Ectodermal cell (in vitro differentiated cells): Measurements from ENCODE around the gene MYO1E.

Source experiments
- H3K27ac ChIP-seq: 2 replicates; pipeline ENCODE4 v1.7.0; 2013; ENCODE audit warnings: mild to moderate bottlenecking, low read depth, low read length; ENCODE audit not compliant: insufficient read depth, poor library complexity, severe bottlenecking
- H3K27me3 ChIP-seq: 2 replicates; pipeline ENCODE4 v1.7.0; 2013; ENCODE audit warnings: mild to moderate bottlenecking, low read length; ENCODE audit not compliant: insufficient read depth, control insufficient read depth, poor library complexity, severe bottlenecking
- H3K36me3 ChIP-seq: one replicate; pipeline ENCODE4 v1.7.0; 2013; ENCODE audit warnings: low read length; ENCODE audit not compliant: control insufficient read depth, insufficient read depth
- H3K4me1 ChIP-seq: one replicate; pipeline ENCODE4 v1.7.0; 2013; ENCODE audit warnings: low read length; ENCODE audit not compliant: control insufficient read depth, insufficient read depth
- H3K4me3 ChIP-seq: 2 replicates; pipeline ENCODE4 v1.7.0; 2013; ENCODE audit warnings: low read depth, low read length, control low read depth; ENCODE audit not compliant: insufficient read depth
- H3K9me3 ChIP-seq: 2 replicates; pipeline ENCODE4 v1.7.0; 2013; ENCODE audit warnings: mild to moderate bottlenecking, low read length, moderate library complexity; ENCODE audit not compliant: control insufficient read depth
- WGBS, 2 experiments: methylation state at CpG; one replicate each; pipeline ENCODE4 v1.1.7; 2013; ENCODE audit warnings: missing lambda C conversion rate in 2 of 2; 5-methylcytosine and 5-hydroxymethylcytosine counted together

Gene MYO1E

DNA sequence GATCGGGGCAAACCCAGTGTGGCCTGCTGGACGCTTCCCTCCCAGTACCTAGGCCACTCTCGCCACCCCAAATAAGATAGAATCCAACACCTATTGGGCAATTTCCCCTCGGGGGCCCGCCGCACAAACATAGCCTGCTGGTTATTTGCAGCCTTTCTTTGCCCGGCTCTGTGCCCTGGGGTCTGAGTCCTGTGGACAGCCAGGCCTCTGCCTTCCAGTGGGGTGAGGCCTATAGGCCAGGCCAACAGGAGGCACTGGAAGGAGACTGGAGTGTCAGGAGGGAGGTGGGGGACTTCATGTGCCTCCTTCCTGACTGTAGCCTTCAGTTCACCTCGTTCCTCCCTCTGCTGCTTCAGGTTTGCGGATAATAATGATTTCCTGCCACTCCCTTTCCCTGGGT lies 213.5 kb downstream of the MYO1E start:
- Histone ChIP-seq H3K27ac (no peak overlapping the region), H3K4me3 (no peak overlapping the region), H3K27me3 (no peaks in the 10 kb centered on the region), H3K36me3 (no peaks in the 10 kb centered on the region), H3K4me1 (no peaks in the 10 kb centered on the region), H3K9me3 (no peaks in the 10 kb centered on the region)
- 91 to 95% methylated on average over 9 of the region's 9 CpGs for WGBS, 2 experiments

DNA sequence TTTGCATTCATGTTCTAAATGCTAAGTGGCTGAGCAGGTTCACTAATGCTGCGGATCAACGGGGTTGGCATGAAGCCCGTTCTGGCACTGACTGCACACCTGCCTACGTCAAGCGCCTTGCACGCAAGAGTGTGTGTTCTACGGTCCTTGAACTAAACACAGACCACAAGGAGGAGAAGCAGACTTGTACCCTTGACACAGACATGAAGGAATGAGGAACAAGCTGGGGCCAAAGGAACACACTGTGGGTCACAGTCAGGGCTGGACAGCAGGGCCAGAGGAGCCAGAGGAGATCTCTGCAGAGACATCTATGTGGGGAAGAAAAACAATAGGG lies 214.0 kb downstream of the MYO1E start:
- Histone ChIP-seq H3K9me3 (no peaks in the 10 kb centered on the region), H3K27ac (no peak overlapping the region), H3K36me3 (no peaks in the 10 kb centered on the region), H3K27me3 (no peaks in the 10 kb centered on the region), H3K4me3 (no peak overlapping the region), H3K4me1 (no peaks in the 10 kb centered on the region)
- WGBS, 2 experiments: 97% methylated on average over 7 of the region's 7 CpGs

DNA sequence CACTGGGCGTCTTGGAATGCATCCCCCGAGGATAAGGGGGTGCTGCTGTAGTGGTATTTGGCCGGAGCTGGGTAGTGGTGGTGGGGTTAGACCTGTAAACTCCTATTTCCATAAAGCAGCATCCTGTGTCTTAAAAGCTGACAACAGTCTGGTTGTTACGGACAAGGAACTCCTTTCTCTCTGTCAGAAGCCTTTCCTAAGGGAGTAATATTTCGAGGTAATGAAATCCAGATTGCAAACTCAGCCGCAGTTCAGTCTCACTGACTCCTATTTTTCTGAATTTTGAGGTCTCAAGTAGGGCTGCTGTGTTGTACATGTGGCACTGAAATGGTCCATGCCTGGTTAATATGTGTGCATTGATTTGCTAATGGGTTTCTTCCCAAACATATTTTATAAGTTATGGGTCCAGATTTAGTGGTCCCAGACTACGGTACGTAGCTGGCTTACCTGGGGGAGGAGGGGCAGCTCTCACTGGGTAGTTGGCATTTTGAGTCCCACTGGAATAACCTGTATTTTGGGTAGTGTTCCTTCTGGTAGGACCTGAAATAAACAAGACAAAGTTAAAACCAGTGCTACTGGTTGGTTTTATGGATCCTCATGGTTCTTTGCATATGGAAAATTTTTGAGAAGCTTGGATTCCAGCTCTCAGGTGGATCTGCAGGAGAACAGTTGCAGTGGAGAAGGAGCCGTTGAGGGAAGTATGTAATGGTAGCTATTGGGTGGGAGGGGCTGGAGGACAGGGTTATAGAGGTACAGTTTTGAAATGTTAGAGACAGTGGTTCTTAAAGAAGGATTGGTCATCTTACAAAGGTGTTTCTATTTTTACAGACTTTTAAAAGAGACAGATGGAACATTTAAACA lies 214.6 kb downstream of the MYO1E start:
- no peak overlapping the region for H3K27ac ChIP-seq

DNA sequence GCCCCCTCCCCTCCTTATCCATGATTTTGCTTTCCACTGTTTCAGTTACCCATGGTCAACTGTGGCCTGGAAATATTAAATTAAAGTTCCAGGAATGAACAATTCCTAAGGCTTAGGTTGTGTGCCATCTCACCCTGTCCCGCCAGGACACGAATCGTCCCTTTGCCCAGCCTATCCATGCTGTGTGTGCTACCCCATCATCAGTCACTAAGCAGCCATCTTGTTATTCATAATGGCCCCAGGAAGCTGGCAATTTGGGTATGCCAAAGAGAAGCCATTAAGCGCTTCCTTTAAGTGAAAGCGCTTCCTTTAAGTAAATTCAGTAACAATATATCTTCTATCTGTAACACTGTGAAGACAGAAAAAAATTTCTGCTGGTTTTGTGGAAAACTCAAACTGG lies 215.3 kb downstream of the MYO1E start:
- Histone ChIP-seq H3K9me3 (no peaks in the 10 kb centered on the region), H3K36me3 (no peaks in the 10 kb centered on the region), H3K4me3 (no peak overlapping the region), H3K4me1 (no peaks in the 10 kb centered on the region), H3K27ac (no peak overlapping the region), H3K27me3 (no peaks in the 10 kb centered on the region)
- WGBS, 2 experiments: 91 to 95% methylated on average over 3 to 5 of the region's 5 CpGs

More for the DNA sequence above, 214.6 kb downstream of the MYO1E start:
- Histone ChIP-seq H3K36me3 (no peaks in the 10 kb centered on the region), H3K27me3 (no peaks in the 10 kb centered on the region), H3K9me3 (no peaks in the 10 kb centered on the region), H3K4me3 (no peak overlapping the region), H3K4me1 (no peaks in the 10 kb centered on the region)
- 94 to 97% methylated on average over 9 of the region's 9 CpGs for WGBS, 2 experiments

- Histone ChIP-seq H3K4me3 (no peak overlapping the region), H3K27me3 (no peaks in the 10 kb centered on the region), H3K27ac (no peak overlapping the region), H3K36me3 (no peaks in the 10 kb centered on the region), H3K4me1 (no peaks in the 10 kb centered on the region), H3K9me3 (no peaks in the 10 kb centered on the region)
- 89 to 91% methylated on average over 4 of the region's 4 CpGs for WGBS, 2 experiments
Observed at GRCh38 chr15:59155431-59155830, 217.2 kb downstream of the MYO1E start.

DNA sequence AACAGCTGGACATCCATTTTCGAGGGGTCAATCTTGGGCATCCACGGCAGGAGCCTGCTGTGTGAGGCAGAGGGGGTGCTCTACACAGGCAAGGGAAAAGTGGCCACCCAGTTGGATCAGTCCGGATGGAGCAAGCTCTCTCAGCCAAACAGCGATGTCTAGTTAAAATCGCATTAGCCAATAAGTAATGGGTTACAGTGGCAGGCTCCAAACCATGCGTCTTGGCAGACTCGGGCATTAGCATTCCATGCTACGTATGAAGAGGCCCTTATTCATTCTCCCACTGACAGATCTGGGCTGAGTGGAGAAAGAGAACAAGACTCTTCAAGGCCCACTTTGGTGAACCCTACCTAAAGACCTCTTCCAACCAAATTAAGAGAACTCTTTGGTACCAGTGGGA lies 218.4 kb downstream of the MYO1E start:
- no peaks in the 10 kb centered on the region for H3K27me3 ChIP-seq
- H3K9me3 ChIP-seq: no peaks in the 10 kb centered on the region
- WGBS, 2 experiments: 94 to 95% methylated on average over 8 of the region's 8 CpGs
- no peak overlapping the region for H3K4me3 ChIP-seq
- no peak overlapping the region for H3K27ac ChIP-seq
- no peaks in the 10 kb centered on the region for H3K36me3 ChIP-seq
- no peaks in the 10 kb centered on the region for H3K4me1 ChIP-seq

- Histone ChIP-seq H3K36me3 (no peaks in the 10 kb centered on the region), H3K27me3 (no peaks in the 10 kb centered on the region), H3K4me1 (no peaks in the 10 kb centered on the region), H3K4me3 (no peak overlapping the region), H3K27ac (no peak overlapping the region), H3K9me3 (no peaks in the 10 kb centered on the region)
- WGBS, 2 experiments: 92 to 96% methylated on average over 8 of the region's 8 CpGs
Observed at GRCh38 chr15:59153466-59153865, 219.2 kb downstream of the MYO1E start.

GRCh38 chr15:59152694-59153450 lies 219.8 kb downstream of the MYO1E start:
- no peaks in the 10 kb centered on the region for H3K4me1 ChIP-seq
- no peaks in the 10 kb centered on the region for H3K36me3 ChIP-seq
- H3K9me3 ChIP-seq: no peaks in the 10 kb centered on the region
- no peak overlapping the region for H3K4me3 ChIP-seq
- no peak overlapping the region for H3K27ac ChIP-seq
- 94 to 95% methylated on average over 6 of the region's 6 CpGs for WGBS, 2 experiments
- no peaks in the 10 kb centered on the region for H3K27me3 ChIP-seq

DNA sequence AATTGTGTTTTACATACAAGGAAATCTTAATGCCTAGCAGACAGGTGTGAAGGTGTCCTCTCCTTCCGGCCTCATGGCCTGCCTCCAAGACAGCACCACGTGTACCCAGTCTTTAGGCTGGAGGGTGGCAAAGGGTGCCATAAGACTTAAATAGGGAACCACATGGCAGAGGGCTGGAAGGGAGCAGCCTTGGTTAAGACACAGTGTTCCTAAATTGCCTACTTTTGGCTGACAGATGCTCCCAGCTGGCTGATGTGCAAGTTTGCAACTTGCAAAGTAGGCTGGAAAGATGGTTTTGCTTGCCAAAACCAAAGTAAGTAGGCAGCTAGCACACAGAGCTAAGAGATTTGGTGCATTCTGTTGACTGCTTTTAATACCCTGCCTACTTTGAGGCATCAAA lies 222.5 kb downstream of the MYO1E start:
- Histone ChIP-seq H3K27ac (no peak overlapping the region), H3K9me3 (no peaks in the 10 kb centered on the region), H3K4me1 (no peaks in the 10 kb centered on the region), H3K4me3 (no peak overlapping the region), H3K36me3 (no peaks in the 10 kb centered on the region), H3K27me3 (no peaks in the 10 kb centered on the region)
- WGBS, 2 experiments: 93 to 95% methylated on average over 2 of the region's 2 CpGs

- no peak overlapping the region for H3K27ac ChIP-seq
- H3K9me3 ChIP-seq: no peaks in the 10 kb centered on the region
- H3K27me3 ChIP-seq: no peaks in the 10 kb centered on the region
- no peaks in the 10 kb centered on the region for H3K4me1 ChIP-seq
- H3K36me3 ChIP-seq: no peaks in the 10 kb centered on the region
- H3K4me3 ChIP-seq: no peak overlapping the region
- WGBS, 2 experiments: 42 to 44% methylated on average over 2 of the region's 2 CpGs
Observed at GRCh38 chr15:59148153-59148833, 224.4 kb downstream of the MYO1E start.
